ENCODE measurements around the gene LIME1.

DNA sequence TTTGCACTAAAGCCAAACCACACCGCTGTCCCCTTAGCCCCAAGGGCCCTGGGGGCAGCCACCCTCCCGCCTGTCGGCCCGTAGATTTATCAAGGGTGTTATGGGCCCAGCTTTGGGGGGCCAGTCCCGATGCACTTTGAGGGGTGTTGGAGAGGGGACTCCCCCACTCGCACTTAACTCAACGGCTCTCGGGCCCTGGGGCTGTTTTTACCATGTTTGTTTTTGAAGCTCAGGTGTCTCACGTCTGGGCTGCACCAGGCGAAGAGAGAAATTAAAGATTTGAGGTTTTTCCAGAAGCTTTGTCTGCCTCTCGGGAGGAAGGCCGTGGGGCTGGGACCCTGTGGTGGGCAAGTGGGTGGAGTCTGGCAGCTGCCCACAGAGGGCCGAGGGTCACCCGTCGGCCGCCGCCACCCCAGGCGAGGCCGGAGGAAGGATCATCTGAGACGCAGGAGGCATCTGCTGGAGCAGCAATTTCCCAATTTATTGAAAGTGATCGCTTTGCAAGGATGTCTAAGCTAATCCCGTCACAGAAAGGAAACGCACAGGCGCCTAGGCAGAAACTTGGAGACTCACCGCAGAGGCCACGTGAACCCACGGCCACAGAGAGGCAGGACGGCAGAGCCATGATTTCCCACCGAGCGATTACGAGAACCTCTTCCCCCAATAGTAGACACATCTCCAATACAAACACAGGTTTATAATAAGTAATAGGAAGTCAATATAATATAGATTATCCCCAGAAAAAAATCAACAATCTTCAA is 6.9 kb downstream of the LIME1 start:
- TF ChIP-seq POLR2A (IDR thresholded peaks at IDR 0.05): no peak
- TF ChIP-seq, protein P1, sequence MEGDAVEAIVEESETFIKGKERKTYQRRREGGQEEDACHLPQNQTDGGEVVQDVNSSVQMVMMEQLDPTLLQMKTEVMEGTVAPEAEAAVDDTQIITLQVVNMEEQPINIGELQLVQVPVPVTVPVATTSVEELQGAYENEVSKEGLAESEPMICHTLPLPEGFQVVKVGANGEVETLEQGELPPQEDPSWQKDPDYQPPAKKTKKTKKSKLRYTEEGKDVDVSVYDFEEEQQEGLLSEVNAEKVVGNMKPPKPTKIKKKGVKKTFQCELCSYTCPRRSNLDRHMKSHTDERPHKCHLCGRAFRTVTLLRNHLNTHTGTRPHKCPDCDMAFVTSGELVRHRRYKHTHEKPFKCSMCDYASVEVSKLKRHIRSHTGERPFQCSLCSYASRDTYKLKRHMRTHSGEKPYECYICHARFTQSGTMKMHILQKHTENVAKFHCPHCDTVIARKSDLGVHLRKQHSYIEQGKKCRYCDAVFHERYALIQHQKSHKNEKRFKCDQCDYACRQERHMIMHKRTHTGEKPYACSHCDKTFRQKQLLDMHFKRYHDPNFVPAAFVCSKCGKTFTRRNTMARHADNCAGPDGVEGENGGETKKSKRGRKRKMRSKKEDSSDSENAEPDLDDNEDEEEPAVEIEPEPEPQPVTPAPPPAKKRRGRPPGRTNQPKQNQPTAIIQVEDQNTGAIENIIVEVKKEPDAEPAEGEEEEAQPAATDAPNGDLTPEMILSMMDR (IDR thresholded peaks at IDR 0.05): no peak
